H1 (cell line): ENCODE results near the gene NCOA6. TPM values are rescaled to one million over a fixed set of nuclear protein-coding genes. Genes with fewer than 3 reads are reported as not detected.
A peak's percentile ranks its signal among the peaks of the same experiment; 100 is the strongest.

ENCODE experiments used
- CTCF ChIA-PET: fragments of 300-600 bp; sonication (Branson Sonifier 250); formaldehyde crosslinking; loops from one replicate; lab custom pipeline; 2021; ENCODE audit not compliant: partially characterized antibody; lab: Charles Lee
- POLR2A ChIA-PET: fragments of 300-600 bp; sonication (Branson Sonifier 250); formaldehyde crosslinking; loops from one replicate; lab custom pipeline; 2021; ENCODE audit warnings: inconsistent platforms; ENCODE audit not compliant: partially characterized antibody; lab: Charles Lee
- DNase-seq, 2 experiments: peaks; one replicate each; pipeline versions ENCODE4 v3.0.0 to v3.0.0-alpha.2; 2010 to 2022; ENCODE audit warnings: low spot score in 2 of 2, low read depth in 1 of 2, mixed read lengths in 1 of 2
- FAIRE-seq: peaks from 2 replicates; lab custom pipeline; 2011; peaks lifted over from hg19 to GRCh38; lab: Jason Lieb, UNC
- H2AFZ ChIP-seq: 2 replicates; pipeline ENCODE4 v1.8.1; 2012; ENCODE audit warnings: low read length, inconsistent platforms
- H2AK5ac ChIP-seq: 2 replicates; pipeline ENCODE4 v1.6.1; 2013; ENCODE audit warnings: low read depth, low read length
- H2BK120ac ChIP-seq: replicated peaks from 2 replicates; pipeline ENCODE3; 2013; ENCODE audit warnings: low read depth, low read length, inconsistent platforms
- H2BK12ac ChIP-seq: 2 replicates; pipeline ENCODE4 v1.6.1; 2013; ENCODE audit warnings: low read depth, low read length
- H2BK15ac ChIP-seq: 2 replicates; pipeline ENCODE4 v1.6.1; 2013; ENCODE audit warnings: low read length
- H2BK20ac ChIP-seq: 2 replicates; pipeline ENCODE4 v1.6.1; 2013; ENCODE audit warnings: low read length
- H2BK5ac ChIP-seq: 2 replicates; pipeline ENCODE4 v1.6.1; 2013; ENCODE audit warnings: low read depth, low read length
- H3K14ac ChIP-seq: 2 replicates; pipeline ENCODE4 v1.6.1; 2013; ENCODE audit warnings: inconsistent platforms; ENCODE audit not compliant: insufficient read length
- H3K18ac ChIP-seq: 2 replicates; pipeline ENCODE4 v1.6.1; 2013; ENCODE audit warnings: low read length; ENCODE audit errors: extremely low read depth
- H3K23ac ChIP-seq: 2 replicates; pipeline ENCODE4 v1.6.1; 2013; ENCODE audit warnings: inconsistent platforms; ENCODE audit not compliant: insufficient read length
- H3K23me2 ChIP-seq: 2 replicates; pipeline ENCODE4 v1.6.1; 2013; ENCODE audit warnings: low read depth, low read length
- H3K27ac ChIP-seq: 2 replicates; pipeline ENCODE4 v1.6.1; 2011; ENCODE audit warnings: low read depth, low read length, inconsistent platforms
- H3K27me3 ChIP-seq, 4 experiments: replicated peaks in 1 of 4; 1 replicate in 1 of 4; 2 replicates in 3 of 4; pipeline versions ENCODE4 v1.6.1 to v1.8.1; 2011 to 2013; ENCODE audit warnings: low read length in 3 of 4, mild to moderate bottlenecking in 3 of 4, inconsistent platforms in 2 of 4, mixed read lengths in 2 of 4, moderate library complexity in 1 of 4; ENCODE audit not compliant: control insufficient read depth in 3 of 4, insufficient read depth in 3 of 4; ENCODE audit errors: extremely low read depth in 1 of 4
- H3K36me3 ChIP-seq, 4 experiments: 2 replicates each; pipeline versions ENCODE4 v1.6.1 to v1.8.1; 2011 to 2013; ENCODE audit warnings: mild to moderate bottlenecking in 4 of 4, low read length in 3 of 4, moderate library complexity in 2 of 4, control low read depth in 1 of 4, inconsistent platforms in 1 of 4; ENCODE audit not compliant: insufficient read depth in 4 of 4, control insufficient read depth in 2 of 4
- H3K4ac ChIP-seq: replicated peaks from 2 replicates; pipeline ENCODE3; 2013; ENCODE audit warnings: low read length, low read depth, mixed read lengths, inconsistent platforms; ENCODE audit not compliant: insufficient read length
- H3K4me1 ChIP-seq, 4 experiments: replicated peaks in 1 of 4; 1 replicate in 1 of 4; 2 replicates in 3 of 4; pipeline versions ENCODE4 v1.6.1 to v1.8.1; 2011 to 2013; ENCODE audit warnings: low read length in 3 of 4, inconsistent platforms in 2 of 4, mixed read lengths in 1 of 4; ENCODE audit not compliant: insufficient read depth in 4 of 4, control insufficient read depth in 3 of 4
- H3K4me2 ChIP-seq, 2 experiments: 2 replicates each; pipeline versions ENCODE4 v1.6.1 to v1.8.1; 2011 to 2013; ENCODE audit warnings: low read depth in 2 of 2, low read length in 2 of 2, control low read depth in 1 of 2, inconsistent platforms in 1 of 2, mild to moderate bottlenecking in 1 of 2; ENCODE audit not compliant: insufficient read depth in 1 of 2
- H3K4me3 ChIP-seq, 4 experiments: fragments of 200-600, 300-600 bp in 1 of 4; sonication (generic), shearing (Covaris generic), sonication (Bioruptor Twin) in 1 of 4; 2 replicates each; pipeline versions ENCODE4 v1.5.1 to v1.8.1; 2011 to 2016; ENCODE audit warnings: low read length in 4 of 4, low read depth in 3 of 4, control low read depth in 2 of 4, inconsistent platforms in 2 of 4, mild to moderate bottlenecking in 2 of 4, mixed read lengths in 1 of 4, moderate library complexity in 1 of 4; ENCODE audit not compliant: insufficient read depth in 2 of 4; ENCODE audit errors: extremely low read depth in 1 of 4
- H3K56ac ChIP-seq: replicated peaks from 2 replicates; pipeline ENCODE3; 2013; ENCODE audit warnings: low read depth, mild to moderate bottlenecking, mixed read lengths, low read length, inconsistent platforms; ENCODE audit not compliant: insufficient read length
- H3K79me1 ChIP-seq: 2 replicates; pipeline ENCODE4 v1.6.1; 2013; ENCODE audit warnings: low read depth, low read length, control low read depth
- H3K79me2 ChIP-seq, 2 experiments: 2 replicates each; pipeline versions ENCODE4 v1.6.1 to v1.8.1; 2012 to 2013; ENCODE audit warnings: low read length in 2 of 2, mild to moderate bottlenecking in 2 of 2, inconsistent platforms in 1 of 2; ENCODE audit not compliant: insufficient read depth in 2 of 2, control insufficient read depth in 1 of 2
- H3K9ac ChIP-seq, 4 experiments: replicated peaks in 1 of 4; 1 replicate in 1 of 4; 2 replicates in 3 of 4; pipeline versions ENCODE4 v1.6.1 to v1.8.1; 2011 to 2013; ENCODE audit warnings: low read depth in 3 of 4, low read length in 3 of 4, control low read depth in 2 of 4, mild to moderate bottlenecking in 2 of 4, moderate library complexity in 2 of 4, inconsistent platforms in 1 of 4; ENCODE audit errors: extremely low read depth in 1 of 4
- H3K9me3 ChIP-seq, 2 experiments: 2 replicates each; pipeline versions ENCODE4 v1.6.1 to v1.8.1; 2012 to 2013; ENCODE audit warnings: mild to moderate bottlenecking in 2 of 2, moderate library complexity in 2 of 2, control low read depth in 1 of 2, inconsistent platforms in 1 of 2, low read depth in 1 of 2, low read length in 1 of 2, mixed read lengths in 1 of 2; ENCODE audit not compliant: insufficient read depth in 2 of 2
- H4K20me1 ChIP-seq, 2 experiments: replicated peaks in 1 of 2; 2 replicates each; pipeline versions ENCODE3 to v1.8.1; 2011 to 2013; ENCODE audit warnings: inconsistent platforms in 2 of 2, low read length in 2 of 2, mild to moderate bottlenecking in 1 of 2; ENCODE audit not compliant: insufficient read depth in 2 of 2, control insufficient read depth in 1 of 2
- H4K5ac ChIP-seq: 2 replicates; pipeline ENCODE4 v1.6.1; 2013; ENCODE audit warnings: low read length, low read depth, mixed read lengths, inconsistent platforms; ENCODE audit not compliant: insufficient read length
- H4K8ac ChIP-seq: 2 replicates; pipeline ENCODE4 v1.8.0; 2013; ENCODE audit warnings: mild to moderate bottlenecking, moderate library complexity, low read length, inconsistent platforms; ENCODE audit not compliant: insufficient read depth; ENCODE audit errors: extremely low read depth
- H4K91ac ChIP-seq: replicated peaks from 2 replicates; pipeline ENCODE3; 2013; ENCODE audit warnings: low read length, mixed read lengths, inconsistent platforms; ENCODE audit not compliant: insufficient read length
- EZH2 ChIP-seq: fragments of 200-600 bp; sonication (generic); IDR thresholded peaks from 2 replicates; pipeline ENCODE4 v1.7.1; 2012; ENCODE audit warnings: low read depth, mild to moderate bottlenecking, moderate library complexity, low read length, inconsistent platforms; ENCODE audit not compliant: severe bottlenecking
- MAFK ChIP-seq: IDR thresholded peaks from 2 replicates; pipeline ENCODE4 v1.6.1; 2012; ENCODE audit warnings: low read depth, mild to moderate bottlenecking, improper control_type of control experiment, low read length
- NANOG ChIP-seq: IDR thresholded peaks from 2 replicates; pipeline ENCODE4 v1.6.1; 2011; ENCODE audit warnings: low read length, low read depth, mild to moderate bottlenecking, inconsistent platforms; ENCODE audit not compliant: insufficient read depth, poor library complexity, severe bottlenecking
- RAD21 ChIP-seq, 2 experiments: IDR thresholded peaks in 1 of 2; conservative IDR thresholded peaks in 1 of 2; 2 replicates each; pipeline ENCODE4 v1.6.1; 2011; ENCODE audit warnings: low read depth in 2 of 2, low read length in 2 of 2, improper control_type of control experiment in 1 of 2, inconsistent platforms in 1 of 2, mild to moderate bottlenecking in 1 of 2, moderate library complexity in 1 of 2
- RBBP5 ChIP-seq: IDR thresholded peaks from 2 replicates; pipeline ENCODE4 v1.7.1; 2012; ENCODE audit warnings: low read depth, mild to moderate bottlenecking, inconsistent platforms, low read length, moderate library complexity, borderline replicate concordance
- RXRA ChIP-seq: IDR thresholded peaks from 2 replicates; pipeline ENCODE4 v1.6.1; 2011; ENCODE audit warnings: low read depth, mild to moderate bottlenecking, low read length, moderate library complexity; ENCODE audit not compliant: insufficient read depth
- SP1 ChIP-seq: IDR thresholded peaks from 2 replicates; pipeline ENCODE4 v1.6.1; 2011; ENCODE audit warnings: low read depth, low read length
- SRF ChIP-seq: IDR thresholded peaks from 2 replicates; pipeline ENCODE4 v1.6.1; 2011; ENCODE audit warnings: mild to moderate bottlenecking, low read depth, low read length, moderate library complexity
- TAF1 ChIP-seq: IDR thresholded peaks from 2 replicates; pipeline ENCODE4 v1.6.1; 2011; ENCODE audit warnings: mild to moderate bottlenecking, low read depth, low read length
- WGBS, 2 experiments: shearing (Covaris generic) in 1 of 2; methylation state at CpG; one replicate each; pipeline versions ENCODE4 v1.1.6 to v1.1.7; 2013 to 2015; ENCODE audit warnings: low lambda C conversion rate in 2 of 2, mixed read lengths in 2 of 2, inconsistent platforms in 1 of 2, low coverage in 1 of 2, missing lambda C conversion rate in 1 of 2; ENCODE audit not compliant: insufficient replicate concordance in 2 of 2, insufficient coverage in 1 of 2, insufficient read length in 1 of 2; ENCODE audit errors: extremely low coverage in 1 of 2, missing lambda C conversion rate in 1 of 2; 5-methylcytosine and 5-hydroxymethylcytosine counted together
- polyA plus RNA-seq, 7 experiments: library from polyadenylated mRNA; depleted of rRNA in 3 of 7; stranded (reverse) in 5 of 7; unstranded in 2 of 7; fragments of >200 nt in 5 of 7; fragments of 200-250 nt in 2 of 7; gene quantifications; 1 replicate in 5 of 7; 2 replicates in 1 of 7; 4 replicates in 1 of 7; pipeline versions ENCODE4 v1.2.1 to v1.2.3, GENCODE V29; 2011 to 2013; ENCODE audit warnings: missing spikeins in 2 of 7, mixed read lengths in 2 of 7
- total RNA-seq: library from RNA; stranded (reverse); fragmentation: NEBNext Ultra II Directional; extraction: Animal tissue kit (Norgen Biotek cat#: 25700); gene quantifications from 2 replicates; pipeline ENCODE4 v1.2.1, GENCODE V29; 2021
- TF ChIP-seq, protein P1 (sequence below), 3 experiments: IDR thresholded peaks; 1 replicate in 2 of 3; 2 replicates in 1 of 3; pipeline versions ENCODE4 v1.5.1 to v1.6.1; 2011; ENCODE audit warnings: low read length in 3 of 3, mild to moderate bottlenecking in 3 of 3, inconsistent platforms in 2 of 3, low read depth in 1 of 3, moderate library complexity in 1 of 3; ENCODE audit not compliant: insufficient read depth in 1 of 3; ENCODE audit errors: control extremely low read depth in 1 of 3

Gene NCOA6
- total and polyA plus RNA-seq, 2 of the 8 experiments (the other 6 are each of a cell fraction or from before 2014, with no cell fraction given): 9.0 to 9.5 TPM

DNA sequence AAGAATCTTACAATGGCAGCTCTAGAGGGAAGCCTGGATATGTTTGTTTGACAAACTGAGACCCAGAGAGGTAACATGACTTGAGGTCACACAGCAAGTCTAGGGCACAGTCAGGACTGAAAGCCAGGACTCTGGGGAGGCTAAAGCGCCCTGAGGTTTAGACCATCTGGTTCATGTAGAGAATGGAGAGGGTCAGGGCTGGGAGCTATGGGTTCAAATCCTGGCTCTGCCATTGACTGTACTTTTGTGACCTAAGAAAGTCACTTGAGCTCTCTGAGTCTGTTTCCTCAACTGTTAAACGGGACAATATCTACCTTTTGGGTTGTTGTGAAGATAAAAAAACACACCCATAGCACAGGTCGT lies 122.4 kb downstream of the NCOA6 start:
- CTCF ChIA-PET: interaction anchor here (0.6 to 1.2 kb wide), 7 partner anchors 12 to 391 kb away, joined by 3 to 4 read pairs (median 3); no protein-coding TSS in a partner anchor
- WGBS, 2 experiments: 63% methylated on average over 3 of the region's 3 CpGs; no CpG with 5 or more reads in 1 of the 2 experiments
- Histone ChIP-seq H4K91ac (no peak overlapping the region), H2BK5ac (no peak overlapping the region), H3K27ac (no peak overlapping the region), H4K5ac (no peak overlapping the region), H3K23me2 (peaks cover 3% of the 10 kb centered on the region; the same call in 1 of the 2 replicates), H3K79me2 (no peaks in the 10 kb centered on the region), H3K56ac (no peak overlapping the region), H3K23ac (no peak overlapping the region), H3K9ac (no peak overlapping the region; a peak in 1 of 7 replicates), H2AK5ac (no peak overlapping the region), H4K8ac (no peak overlapping the region; the same call in 1 of the 2 replicates), H2BK20ac (no peak overlapping the region), H3K79me1 (no peaks in the 10 kb centered on the region), H4K20me1 (peaks cover 0 to 2% of the 10 kb centered on the region in 2 experiments), H2BK15ac (no peak overlapping the region), H3K4me3 (peak overlapping the region; percentile 75 to 90 (median 82); a peak in 6 of 8 replicates), H2BK120ac (no peak overlapping the region), H3K9me3 (no peaks in the 10 kb centered on the region), H3K4me1 (peaks cover 0 to 9% (median 5%) of the 10 kb centered on the region in 4 experiments; a peak in 4 of 7 replicates), H3K14ac (no peak overlapping the region), H3K4ac (no peak overlapping the region), H2AFZ (no peak overlapping the region), H3K4me2 (peak overlapping the region; percentile 96 to 100; a peak in 3 of 4 replicates), H3K18ac (peak overlapping the region; percentile 24; the same call in 1 of the 2 replicates), H2BK12ac (0 out of 2 replicates have a peak overlapping the region, but pooled peaks have one; percentile 80), H3K27me3 (peaks cover 0 to 13% (median 12%) of the 10 kb centered on the region in 4 experiments; a peak in 6 of 7 replicates), H3K36me3 (no peaks in the 10 kb centered on the region)
- FAIRE-seq (no peak), DNase-seq (no peak)
- POLR2A ChIA-PET: interaction anchor here (1.2 to 1.7 kb wide), 4 partner anchors 26 to 401 kb away, joined by 3 to 8 read pairs (median 4); partner anchors contain the start of gene PIGU
- TF ChIP-seq TAF1 (no peak), RBBP5 (no peak), EZH2 (no peak), SP1 (no peak), MAFK (no peak), RAD21 (IDR thresholded peaks at IDR 0.05 in 1 of 2, conservative IDR thresholded peaks at IDR 0.05 in 1 of 2; ENCODE audit: low read depth in 2 of 2, low read length in 2 of 2) (no peak), SRF (no peak), RXRA (no peak), NANOG (no peak)
- TF ChIP-seq, protein P1, sequence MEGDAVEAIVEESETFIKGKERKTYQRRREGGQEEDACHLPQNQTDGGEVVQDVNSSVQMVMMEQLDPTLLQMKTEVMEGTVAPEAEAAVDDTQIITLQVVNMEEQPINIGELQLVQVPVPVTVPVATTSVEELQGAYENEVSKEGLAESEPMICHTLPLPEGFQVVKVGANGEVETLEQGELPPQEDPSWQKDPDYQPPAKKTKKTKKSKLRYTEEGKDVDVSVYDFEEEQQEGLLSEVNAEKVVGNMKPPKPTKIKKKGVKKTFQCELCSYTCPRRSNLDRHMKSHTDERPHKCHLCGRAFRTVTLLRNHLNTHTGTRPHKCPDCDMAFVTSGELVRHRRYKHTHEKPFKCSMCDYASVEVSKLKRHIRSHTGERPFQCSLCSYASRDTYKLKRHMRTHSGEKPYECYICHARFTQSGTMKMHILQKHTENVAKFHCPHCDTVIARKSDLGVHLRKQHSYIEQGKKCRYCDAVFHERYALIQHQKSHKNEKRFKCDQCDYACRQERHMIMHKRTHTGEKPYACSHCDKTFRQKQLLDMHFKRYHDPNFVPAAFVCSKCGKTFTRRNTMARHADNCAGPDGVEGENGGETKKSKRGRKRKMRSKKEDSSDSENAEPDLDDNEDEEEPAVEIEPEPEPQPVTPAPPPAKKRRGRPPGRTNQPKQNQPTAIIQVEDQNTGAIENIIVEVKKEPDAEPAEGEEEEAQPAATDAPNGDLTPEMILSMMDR (IDR thresholded peaks at IDR 0.05; ENCODE audit: control extremely low read depth in 1 of 3, insufficient read depth in 1 of 3, low read depth in 1 of 3, low read length in 3 of 3): no peak
